Measurements from ENCODE around the gene GATAD1. TPM values are rescaled to one million over a fixed set of nuclear protein-coding genes. Genes with fewer than 3 reads are reported as not detected.

The GATAD1 gene
- total and polyA plus RNA-seq, 2 of the 4 experiments (the other 2 are of a cell fraction), result 9.3 to 15.2 TPM

DNA sequence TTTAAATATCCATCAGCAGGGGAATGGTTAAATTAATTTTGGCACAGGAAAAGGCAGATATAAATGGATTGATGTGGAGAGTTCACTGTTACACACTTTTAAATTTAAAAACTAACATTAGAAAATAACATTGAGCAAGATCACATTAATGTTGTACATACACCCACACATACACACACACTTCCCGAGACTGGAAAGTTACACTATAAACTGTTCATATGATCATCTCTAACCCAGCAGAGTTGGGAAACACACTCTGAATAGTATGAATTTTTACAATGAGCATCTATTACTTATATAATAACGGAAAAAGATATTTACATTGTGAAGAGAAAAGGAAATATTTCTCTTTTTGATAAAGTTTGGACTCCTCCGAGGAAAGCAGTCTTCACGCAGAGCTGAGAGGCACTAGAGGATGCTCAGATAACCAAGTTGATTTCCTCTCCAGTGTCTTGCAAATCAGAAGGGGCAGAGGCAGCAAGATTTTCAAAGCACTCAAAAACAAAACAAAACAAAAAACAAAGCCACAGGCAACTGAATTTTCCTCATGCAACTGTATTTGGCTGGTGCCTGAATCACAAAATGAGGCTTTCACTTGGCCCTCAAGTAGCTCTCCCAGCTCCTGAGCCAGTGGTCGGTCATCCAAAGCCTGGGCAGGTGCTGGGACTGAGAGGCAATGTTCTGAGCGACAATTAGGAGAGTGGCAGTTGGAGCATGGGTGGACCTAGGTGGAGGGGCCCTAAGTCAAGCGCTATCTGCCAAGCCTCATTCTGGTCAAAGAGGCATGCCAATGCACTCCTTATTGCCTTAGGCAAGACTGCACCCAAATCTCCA lies 10.5 kb upstream of the GATAD1 start:
- no peaks in the 10 kb centered on the region for H3K9me3 ChIP-seq (ENCODE audit: control insufficient read depth, insufficient read depth, low read length)
- H3K27me3 ChIP-seq (ENCODE audit: control insufficient read depth, insufficient read depth, low read length), result peaks cover 11% of the 10 kb centered on the region
- H4K8ac ChIP-seq (ENCODE audit: low read depth in 2 of 2, low read length in 2 of 2), result no peak overlapping the region
- no peak overlapping the region for H2AK9ac ChIP-seq (replicated peaks; ENCODE audit: low read depth, low read length, poor library complexity)
- intact Hi-C loops (cut with micrococcal nuclease) (no loop called here), in situ Hi-C loops (cut with MboI; ENCODE audit: low sequenced_read_pairs) (no loop called here), dilution Hi-C loops (cut with HindIII; ENCODE audit: low sequenced_read_pairs, unreplicated experiment) (no loop called here)
- ChIA-PET CTCF (interaction anchor here (0.9 to 1.5 kb wide), 2 partner anchors 10 to 13 kb away, joined by 4 to 7 read pairs; partner anchors contain the start of gene GATAD1), POLR2A (ENCODE audit: unreplicated experiment) (interaction anchor here (0.7 kb wide), 1 partner anchor 498 kb away, joined by 4 read pairs; no protein-coding TSS in a partner anchor)
- no peak overlapping the region for H3K14ac ChIP-seq (replicated peaks; ENCODE audit: low read depth, low read length)
- H2BK5ac ChIP-seq (ENCODE audit: low read depth, low read length, poor library complexity, severe bottlenecking), result no peak overlapping the region
- H3K18ac ChIP-seq (ENCODE audit: low read depth, low read length), result no peak overlapping the region
- H3K4ac ChIP-seq (ENCODE audit: low read depth, low read length), result no peak overlapping the region
- 29% methylated on average over 1 of the region's 7 CpGs; no CpG with 5 or more reads in 1 of the 2 experiments for WGBS, 2 experiments (ENCODE audit: extremely low coverage in 2 of 2, insufficient read length in 1 of 2)
- H3K23ac ChIP-seq (ENCODE audit: low read depth, low read length), result no peak overlapping the region
- no peak overlapping the region for H3K27ac ChIP-seq (ENCODE audit: insufficient read depth, low read length)
- H4K20me1 ChIP-seq (ENCODE audit: insufficient read depth, low read length), result no peaks in the 10 kb centered on the region
- no peak overlapping the region for H3K56ac ChIP-seq (ENCODE audit: extremely low read depth, insufficient read depth, low read length)
- no peaks in the 10 kb centered on the region for H3K36me3 ChIP-seq (ENCODE audit: control insufficient read depth, insufficient read depth, low read length)
- H2BK15ac ChIP-seq (ENCODE audit: low read depth, low read length), result no peak overlapping the region
- TF ChIP-seq FOS (IDR thresholded peaks at IDR 0.05; ENCODE audit: low read depth, low read length), result no peak
- no peak overlapping the region for H3K4me3 ChIP-seq (ENCODE audit: insufficient read depth, low read depth, low read length)
- H3K9ac ChIP-seq (ENCODE audit: low read depth, low read length), result no peak overlapping the region
- no TSS peak for BruUV-seq (replicated peaks)
- H3K79me1 ChIP-seq (ENCODE audit: low read depth in 1 of 2, low read length in 2 of 2), result no peaks in the 10 kb centered on the region
- no peak overlapping the region for H3K4me2 ChIP-seq (ENCODE audit: low read depth, low read length)
- H2BK20ac ChIP-seq (ENCODE audit: low read depth, low read length), result no peak overlapping the region
- no peak overlapping the region for H2AK5ac ChIP-seq (ENCODE audit: low read depth, low read length)
- no peak overlapping the region for H4K91ac ChIP-seq (ENCODE audit: insufficient read depth, low read depth, low read length)
- H2BK120ac ChIP-seq (ENCODE audit: low read depth, low read length), result no peak overlapping the region
- H4K5ac ChIP-seq (ENCODE audit: low read depth, low read length), result no peak overlapping the region
- no peaks in the 10 kb centered on the region; the same call in 1 of the 2 replicates for H3K9me1 ChIP-seq (ENCODE audit: insufficient read depth, low read length)
- DNase-seq, result peak; percentile 11
- no peaks in the 10 kb centered on the region for H3K4me1 ChIP-seq (ENCODE audit: control insufficient read depth, insufficient read depth, low read length)
- H2AFZ ChIP-seq (replicated peaks; ENCODE audit: low read length, poor library complexity), result no peak overlapping the region
- ATAC-seq (ENCODE audit: low read depth), result no peak; the same call in 1 of the 2 replicates
